Measurements from ENCODE around the gene SAFB2.

- no peak for TF ChIP-seq JUND (IDR thresholded peaks at IDR 0.05; ENCODE audit: borderline replicate concordance, low read depth, low read length)
- TF ChIP-seq JUND (tag; IDR thresholded peaks at IDR 0.05; ENCODE audit: borderline replicate concordance, low read depth, low read length): no peak
- TF ChIP-seq NELFE (IDR thresholded peaks at IDR 0.05; ENCODE audit: insufficient read depth, insufficient read length): no peak
- no peak for TF ChIP-seq THRAP3 (IDR thresholded peaks at IDR 0.05; ENCODE audit: borderline replicate concordance)
- TF ChIP-seq GATAD2B (IDR thresholded peaks at IDR 0.05; ENCODE audit: borderline replicate concordance): no peak
- TF ChIP-seq HDGF (IDR thresholded peaks at IDR 0.05): no peak
- TF ChIP-seq HNRNPK (IDR thresholded peaks at IDR 0.05; ENCODE audit: low read depth, low read length, poor library complexity, severe bottlenecking): no peak
- no peak for TF ChIP-seq CTCF (IDR thresholded peaks at IDR 0.05 in 2 of 3, conservative IDR thresholded peaks at IDR 0.05 in 1 of 3; ENCODE audit: insufficient read depth in 2 of 3, low read depth in 1 of 3, low read length in 3 of 3)
- TF ChIP-seq PKNOX1 (IDR thresholded peaks at IDR 0.05): no peak
- TF ChIP-seq RCOR1 (IDR thresholded peaks at IDR 0.05; ENCODE audit: borderline replicate concordance in 1 of 2, low read depth in 2 of 2, low read length in 2 of 2): no peak
- no peak for TF ChIP-seq ZNF239 (CRISPR knock-in tag; IDR thresholded peaks at IDR 0.05)
- no peak for TF ChIP-seq POLR2AphosphoS5 (IDR thresholded peaks at IDR 0.05; ENCODE audit: control insufficient read depth, insufficient read depth, low read depth, low read length)
Observed at GRCh38 chr19:5648464-5648863, 25.9 kb upstream of the SAFB2 start.

Data from K562 (cell line).